Naive thymus-derived CD8-positive, alpha-beta T cell (primary cell): ENCODE data around the gene SLC38A5. TPM values are rescaled to one million over a fixed set of nuclear protein-coding genes. Genes with fewer than 3 reads are reported as not detected.
A peak's percentile ranks its signal among the peaks of the same experiment; 100 is the strongest.

Experiments used
- ATAC-seq, 2 donors: fragments of 150-1000 bp; cut with Tn5 transposase in 1 of 2; sonication (Bioruptor Pico), chemical (Tn5 transposase) in 1 of 2; 1 replicate in 1 of 2; 2 replicates in 1 of 2; pipeline ENCODE4 v1.10.0; 2021; ENCODE audit warnings: mild to moderate bottlenecking in 2 of 2, moderate library complexity in 2 of 2
- POLR2A ChIA-PET: fragments of 350-600 bp; sonication (Branson Sonifier 250); formaldehyde crosslinking; loops from one replicate; lab custom pipeline; 2021; ENCODE audit warnings: antibody characterized with exemption; lab: Charles Lee
- DNase-seq, 10 donors: peaks; one replicate each; pipeline versions ENCODE4 v3.0.0 to v3.0.0-alpha.2; 2020 to 2022
- H3K27ac Mint-ChIP-seq, 10 donors: one replicate each; pipeline ENCODE4 v1.8.0; 2020 to 2022; ENCODE audit warnings: mild to moderate bottlenecking in 10 of 10, mixed read lengths in 10 of 10, moderate library complexity in 4 of 10, inconsistent platforms in 1 of 10
- H3K27me3 Mint-ChIP-seq, 5 donors: one replicate each; pipeline ENCODE4 v1.8.0; 2021 to 2022; ENCODE audit warnings: mixed read lengths in 5 of 5
- H3K36me3 Mint-ChIP-seq, 3 donors: one replicate each; pipeline ENCODE4 v1.8.0; 2020 to 2022; ENCODE audit warnings: mixed read lengths in 3 of 3, mild to moderate bottlenecking in 2 of 3, inconsistent platforms in 1 of 3
- H3K4me1 Mint-ChIP-seq, 4 donors: one replicate each; pipeline ENCODE4 v1.8.0; 2021 to 2022; ENCODE audit warnings: mixed read lengths in 4 of 4
- H3K4me3 Mint-ChIP-seq, 10 donors: one replicate each; pipeline ENCODE4 v1.8.0; 2020 to 2022; ENCODE audit warnings: mild to moderate bottlenecking in 10 of 10, mixed read lengths in 10 of 10, moderate library complexity in 6 of 10, inconsistent platforms in 1 of 10
- H3K9me3 Mint-ChIP-seq, 9 donors: one replicate each; pipeline ENCODE4 v1.8.0; 2020 to 2022; ENCODE audit warnings: mixed read lengths in 9 of 9, mild to moderate bottlenecking in 3 of 9, inconsistent platforms in 1 of 9, moderate library complexity in 1 of 9
- polyA plus RNA-seq, 3 donors: library from polyadenylated mRNA; unstranded; fragments of 300-500 nt; fragmentation: Illumina TruSeq; gene quantifications; one replicate each; pipeline ENCODE4 v1.2.3, GENCODE V29; 2021
- total RNA-seq, 8 experiments: library from RNA in 2 of 8; stranded (reverse) in 2 of 8; gene quantifications; one replicate each; pipeline ENCODE4 v1.2.3 and lab custom pipeline; 2021 to 2026

Gene SLC38A5
- total and polyA plus RNA-seq, 5 experiments from 2014 or later = 11.9 to 18.6 (median 17.0) TPM

- Mint-ChIP-seq H3K36me3 (peaks cover 0 to 17% (median 0%) of the 10 kb centered on the region in 3 donors), H3K9me3 (no peaks in the 10 kb centered on the region), H3K4me3 (no peak overlapping the region), H3K27me3 (no peaks in the 10 kb centered on the region), H3K27ac (no peak overlapping the region), H3K4me1 (peaks cover 0 to 3% (median 0%) of the 10 kb centered on the region in 4 donors)
- no peak for ATAC-seq
- no peak for DNase-seq
- POLR2A ChIA-PET = no interaction called here
Measured at GRCh38 chrX:48488034-48488433, 18.0 kb upstream of the SLC38A5 start.

GRCh38 chrX:48487362-48487798 is 17.3 kb upstream of the SLC38A5 start:
- DNase-seq (no peak), ATAC-seq (no peak)
- POLR2A ChIA-PET = no interaction called here
- Mint-ChIP-seq H3K4me3 (no peak overlapping the region), H3K27ac (no peak overlapping the region), H3K9me3 (no peaks in the 10 kb centered on the region), H3K36me3 (peaks cover 0 to 24% (median 0%) of the 10 kb centered on the region in 3 donors), H3K27me3 (no peaks in the 10 kb centered on the region), H3K4me1 (peaks cover 0 to 3% (median 0%) of the 10 kb centered on the region in 4 donors)

- DNase-seq (no peak), ATAC-seq (no peak)
- POLR2A ChIA-PET = no interaction called here
- no peak overlapping the region for H3K27ac Mint-ChIP-seq
- H3K9me3 Mint-ChIP-seq = no peaks in the 10 kb centered on the region
- peaks cover 0 to 57% (median 1%) of the 10 kb centered on the region in 3 donors for H3K36me3 Mint-ChIP-seq
- H3K4me3 Mint-ChIP-seq = no peak overlapping the region
- peaks cover 6 to 10% (median 8%) of the 10 kb centered on the region in 4 donors for H3K4me1 Mint-ChIP-seq
- H3K27me3 Mint-ChIP-seq = no peaks in the 10 kb centered on the region
Measured at GRCh38 chrX:48482526-48482925, 12.5 kb upstream of the SLC38A5 start.

- Mint-ChIP-seq H3K27ac (peak overlapping the region in 3 of 10 donors; percentile 19 to 74 (median 44)), H3K27me3 (no peaks in the 10 kb centered on the region), H3K9me3 (peaks cover 0 to 3% (median 0%) of the 10 kb centered on the region in 9 donors), H3K4me3 (no peak overlapping the region), H3K36me3 (peaks cover 0 to 52% (median 1%) of the 10 kb centered on the region in 3 donors), H3K4me1 (peaks cover 20 to 25% (median 22%) of the 10 kb centered on the region in 4 donors)
- POLR2A ChIA-PET = interaction anchor here (0.6 kb wide), 1 partner anchor 27 kb away, joined by 3 read pairs; no protein-coding TSS in a partner anchor
- ATAC-seq = no peak
- DNase-seq = no peak
Measured at GRCh38 chrX:48480583-48480982, 10.5 kb upstream of the SLC38A5 start.

GRCh38 chrX:48480142-48480541 is 10.1 kb upstream of the SLC38A5 start:
- no peaks in the 10 kb centered on the region for H3K27me3 Mint-ChIP-seq

GRCh38 chrX:48478806-48479205 is 8.7 kb upstream of the SLC38A5 start:
- no peak for ATAC-seq
- POLR2A ChIA-PET = no interaction called here
- Mint-ChIP-seq H3K9me3 (peaks cover 0 to 3% (median 0%) of the 10 kb centered on the region in 9 donors), H3K36me3 (peaks cover 0 to 48% (median 1%) of the 10 kb centered on the region in 3 donors), H3K27me3 (no peaks in the 10 kb centered on the region), H3K4me3 (peak overlapping the region in 1 of 10 donors; percentile 44), H3K4me1 (peaks cover 21 to 28% (median 25%) of the 10 kb centered on the region in 4 donors), H3K27ac (peak overlapping the region in 3 of 10 donors; percentile 36 to 69 (median 57))
- no peak for DNase-seq

More at GRCh38 chrX:48480142-48480541, 10.1 kb upstream of the SLC38A5 start:
- POLR2A ChIA-PET = interaction anchor here (0.6 kb wide), 1 partner anchor 522 kb away, joined by 3 read pairs; the partner anchor contains the start of gene GRIPAP1
- peaks cover 21 to 25% (median 23%) of the 10 kb centered on the region in 4 donors for H3K4me1 Mint-ChIP-seq
- H3K27ac Mint-ChIP-seq = peak overlapping the region in 3 of 10 donors; percentile 44 to 80 (median 74)
- ATAC-seq (no peak), DNase-seq (no peak)
- H3K36me3 Mint-ChIP-seq = peaks cover 0 to 52% (median 1%) of the 10 kb centered on the region in 3 donors
- peaks cover 0 to 3% (median 0%) of the 10 kb centered on the region in 9 donors for H3K9me3 Mint-ChIP-seq
- peak overlapping the region in 1 of 10 donors; percentile 24 for H3K4me3 Mint-ChIP-seq

GRCh38 chrX:48477960-48478755 is 8.1 kb upstream of the SLC38A5 start:
- POLR2A ChIA-PET = no interaction called here
- H3K4me1 Mint-ChIP-seq = peaks cover 21 to 28% (median 25%) of the 10 kb centered on the region in 4 donors
- no peak for DNase-seq
- peaks cover 0 to 42% (median 1%) of the 10 kb centered on the region in 3 donors for H3K36me3 Mint-ChIP-seq
- peak overlapping the region in 9 of 10 donors; percentile 31 to 98 (median 94) for H3K27ac Mint-ChIP-seq
- peaks cover 0 to 3% (median 0%) of the 10 kb centered on the region in 9 donors for H3K9me3 Mint-ChIP-seq
- peak overlapping the region in 4 of 10 donors; percentile 85 to 97 (median 94) for H3K4me3 Mint-ChIP-seq
- H3K27me3 Mint-ChIP-seq = no peaks in the 10 kb centered on the region
- no peak for ATAC-seq

- peaks cover 0 to 30% (median 1%) of the 10 kb centered on the region in 3 donors for H3K36me3 Mint-ChIP-seq
- no peaks in the 10 kb centered on the region for H3K27me3 Mint-ChIP-seq
- peak overlapping the region; percentile 80 to 97 (median 92) for H3K4me3 Mint-ChIP-seq
- POLR2A ChIA-PET = interaction anchor here (0.6 to 1.5 kb wide), 4 partner anchors 12 to 121 kb away, joined by 3 read pairs; no protein-coding TSS in a partner anchor
- peaks cover 0 to 3% (median 0%) of the 10 kb centered on the region in 9 donors for H3K9me3 Mint-ChIP-seq
- ATAC-seq (no peak), DNase-seq (no peak)
- peaks cover 21 to 28% (median 25%) of the 10 kb centered on the region in 4 donors for H3K4me1 Mint-ChIP-seq
- peak overlapping the region; percentile 84 to 98 (median 94) for H3K27ac Mint-ChIP-seq
Measured at GRCh38 chrX:48476919-48477318, 6.9 kb upstream of the SLC38A5 start.

GRCh38 chrX:48475774-48476577 is 5.9 kb upstream of the SLC38A5 start, which contains the start of gene FTSJ1:
FTSJ1 (plus strand) TSS chrX:48476199; CDS start chrX:48478048, 1,849 bp downstream.
- peaks cover 0 to 3% (median 0%) of the 10 kb centered on the region in 9 donors for H3K9me3 Mint-ChIP-seq
- H3K27me3 Mint-ChIP-seq = no peaks in the 10 kb centered on the region
- DNase-seq (peak; percentile 70 to 95 (median 90)), ATAC-seq (peak; percentile 91)
- H3K4me3 Mint-ChIP-seq = peak within 1 kb of the TSS; percentile 80 to 97 (median 92)
- H3K4me1 Mint-ChIP-seq = peaks cover 24 to 28% (median 25%) of the 10 kb centered on the region in 4 donors
- POLR2A ChIA-PET = interaction anchor here (0.6 to 1.5 kb wide), 6 partner anchors 11 to 542 kb away, joined by 3 read pairs; no protein-coding TSS in a partner anchor
- peaks cover 0 to 23% (median 1%) of the 10 kb centered on the region in 3 donors for H3K36me3 Mint-ChIP-seq
- H3K27ac Mint-ChIP-seq = peak within 1 kb of the TSS; percentile 84 to 98 (median 94)

GRCh38 chrX:48475296-48475695 is 5.2 kb upstream of the SLC38A5 start:
- Mint-ChIP-seq H3K4me1 (peaks cover 22 to 28% (median 25%) of the 10 kb centered on the region in 4 donors), H3K27ac (peak overlapping the region; percentile 84 to 98 (median 94)), H3K27me3 (no peaks in the 10 kb centered on the region), H3K4me3 (peak overlapping the region; percentile 80 to 97 (median 92)), H3K36me3 (peaks cover 0 to 17% (median 1%) of the 10 kb centered on the region in 3 donors), H3K9me3 (peaks cover 0 to 3% (median 0%) of the 10 kb centered on the region in 9 donors)
- POLR2A ChIA-PET = interaction anchor here (0.9 to 1.5 kb wide), 2 partner anchors 47 to 123 kb away, joined by 3 read pairs; no protein-coding TSS in a partner anchor
- DNase-seq (no peak), ATAC-seq (no peak)

- H3K27ac Mint-ChIP-seq = peak overlapping the region in 1 of 10 donors; percentile 98
- peaks cover 0 to 12% (median 1%) of the 10 kb centered on the region in 3 donors for H3K36me3 Mint-ChIP-seq
- POLR2A ChIA-PET = interaction anchor here (0.6 to 0.9 kb wide), 2 partner anchors 100 to 107 kb away, joined by 3 read pairs; partner anchors contain the start of gene RBM3
- no peaks in the 10 kb centered on the region for H3K27me3 Mint-ChIP-seq
- ATAC-seq (no peak), DNase-seq (no peak)
- peaks cover 25 to 31% (median 29%) of the 10 kb centered on the region in 4 donors for H3K4me1 Mint-ChIP-seq
- peak overlapping the region in 1 of 10 donors; percentile 91 for H3K4me3 Mint-ChIP-seq
- H3K9me3 Mint-ChIP-seq = peaks cover 0 to 3% (median 0%) of the 10 kb centered on the region in 9 donors
Measured at GRCh38 chrX:48474581-48474980, 4.5 kb upstream of the SLC38A5 start.
